ENCODE measurements around the gene ENO4.

DNA sequence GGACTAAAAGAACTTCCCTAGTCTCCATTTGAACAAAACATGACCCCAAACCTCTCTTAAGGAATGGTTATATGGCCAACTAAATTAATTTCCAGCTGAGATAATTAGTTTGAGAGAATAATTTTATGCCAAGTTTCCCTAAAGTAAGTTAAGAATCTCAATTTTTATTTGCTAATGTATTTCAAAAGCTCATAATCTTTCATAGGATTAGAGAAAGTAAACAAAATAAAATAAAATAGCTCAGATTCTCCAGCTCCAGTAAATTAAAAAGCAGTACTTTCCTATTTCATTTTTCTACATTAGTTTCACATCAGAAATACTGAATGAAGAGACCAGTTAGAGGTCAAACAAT lies 44.4 kb downstream of the ENO4 start:
- TF ChIP-seq, protein P1, sequence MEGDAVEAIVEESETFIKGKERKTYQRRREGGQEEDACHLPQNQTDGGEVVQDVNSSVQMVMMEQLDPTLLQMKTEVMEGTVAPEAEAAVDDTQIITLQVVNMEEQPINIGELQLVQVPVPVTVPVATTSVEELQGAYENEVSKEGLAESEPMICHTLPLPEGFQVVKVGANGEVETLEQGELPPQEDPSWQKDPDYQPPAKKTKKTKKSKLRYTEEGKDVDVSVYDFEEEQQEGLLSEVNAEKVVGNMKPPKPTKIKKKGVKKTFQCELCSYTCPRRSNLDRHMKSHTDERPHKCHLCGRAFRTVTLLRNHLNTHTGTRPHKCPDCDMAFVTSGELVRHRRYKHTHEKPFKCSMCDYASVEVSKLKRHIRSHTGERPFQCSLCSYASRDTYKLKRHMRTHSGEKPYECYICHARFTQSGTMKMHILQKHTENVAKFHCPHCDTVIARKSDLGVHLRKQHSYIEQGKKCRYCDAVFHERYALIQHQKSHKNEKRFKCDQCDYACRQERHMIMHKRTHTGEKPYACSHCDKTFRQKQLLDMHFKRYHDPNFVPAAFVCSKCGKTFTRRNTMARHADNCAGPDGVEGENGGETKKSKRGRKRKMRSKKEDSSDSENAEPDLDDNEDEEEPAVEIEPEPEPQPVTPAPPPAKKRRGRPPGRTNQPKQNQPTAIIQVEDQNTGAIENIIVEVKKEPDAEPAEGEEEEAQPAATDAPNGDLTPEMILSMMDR (conservative IDR thresholded peaks at IDR 0.05; ENCODE audit: low read depth in 2 of 2) = no peak
- no peak for TF ChIP-seq POLR2AphosphoS5 (IDR thresholded peaks at IDR 0.05; ENCODE audit: low read depth)
